Endothelial cell (in vitro differentiated cells): ENCODE data around the gene SHC3. TPM values are rescaled to one million over a fixed set of nuclear protein-coding genes. Genes with fewer than 3 reads are reported as not detected.
"Not testable (repeated sequence)": the region's sequence is repeated elsewhere in the genome, so short reads cannot be mapped to it uniquely, and the experiment has no call there.

Experiments
- DNase-seq: peaks from one replicate; pipeline ENCODE4 v3.0.0; 2021; ENCODE audit warnings: low spot score
- H3K27ac Mint-ChIP-seq: one replicate; pipeline ENCODE4 v1.8.0; 2021; ENCODE audit warnings: mixed read lengths, inconsistent platforms; ENCODE audit not compliant: unreplicated experiment
- H3K27me3 Mint-ChIP-seq: one replicate; pipeline ENCODE4 v1.8.0; 2021; ENCODE audit warnings: mild to moderate bottlenecking, moderate library complexity, mixed read lengths, inconsistent platforms; ENCODE audit not compliant: unreplicated experiment
- H3K36me3 Mint-ChIP-seq: one replicate; pipeline ENCODE4 v1.8.0; 2021; ENCODE audit warnings: mild to moderate bottlenecking, low read depth, mixed read lengths, inconsistent platforms; ENCODE audit not compliant: unreplicated experiment
- H3K4me1 Mint-ChIP-seq: one replicate; pipeline ENCODE4 v1.8.0; 2021; ENCODE audit warnings: mild to moderate bottlenecking, mixed read lengths, inconsistent platforms; ENCODE audit not compliant: unreplicated experiment
- H3K4me3 Mint-ChIP-seq: one replicate; pipeline ENCODE4 v1.8.0; 2021; ENCODE audit warnings: mild to moderate bottlenecking, mixed read lengths, inconsistent platforms; ENCODE audit not compliant: unreplicated experiment
- H3K9me3 Mint-ChIP-seq: one replicate; pipeline ENCODE4 v1.8.0; 2021; ENCODE audit warnings: mixed read lengths, inconsistent platforms; ENCODE audit not compliant: unreplicated experiment
- total RNA-seq: library from RNA; stranded (reverse); fragmentation: NEBNext Ultra II Directional; extraction: Animal tissue kit (Norgen Biotek cat#: 25700); gene quantifications from one replicate; pipeline ENCODE4 v1.2.1, GENCODE V29; 2021; ENCODE audit not compliant: unreplicated experiment
- TF ChIP-seq, protein P1 (sequence below): fragments of 200-600 bp; sonication (generic); IDR thresholded peaks from one replicate; pipeline ENCODE4 v1.5.0; 2021; ENCODE audit warnings: antibody characterized with exemption; ENCODE audit not compliant: unreplicated experiment

Gene SHC3
- total RNA-seq, 1 donor from 2014 or later: 6.5 TPM

DNA sequence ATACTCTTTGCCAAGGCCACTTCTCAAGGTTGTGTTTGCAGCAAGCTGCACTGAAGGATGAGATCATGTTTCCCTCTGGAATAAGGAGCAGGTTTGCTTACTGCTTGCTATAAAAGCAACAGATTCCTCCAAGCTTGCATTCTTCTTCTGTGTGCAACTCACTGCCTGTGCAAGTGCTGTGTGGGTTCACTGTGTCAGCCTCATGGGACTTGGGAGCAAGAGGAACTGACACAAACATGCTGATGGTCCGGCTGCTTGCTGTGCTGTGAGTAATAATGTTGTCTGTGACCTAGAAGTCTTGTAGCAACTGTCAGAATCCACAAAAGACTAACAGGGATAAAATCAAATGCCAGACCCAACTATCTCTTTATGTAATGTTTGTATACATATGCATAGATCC, 33.6 kb upstream of the SHC3 start:
- DNase-seq: no peak
- Mint-ChIP-seq H3K27ac (no peak overlapping the region), H3K36me3 (no peaks in the 10 kb centered on the region), H3K9me3 (no peaks in the 10 kb centered on the region), H3K4me1 (no peaks in the 10 kb centered on the region), H3K4me3 (no peak overlapping the region), H3K27me3 (peaks cover 4% of the 10 kb centered on the region)
- TF ChIP-seq, protein P1, sequence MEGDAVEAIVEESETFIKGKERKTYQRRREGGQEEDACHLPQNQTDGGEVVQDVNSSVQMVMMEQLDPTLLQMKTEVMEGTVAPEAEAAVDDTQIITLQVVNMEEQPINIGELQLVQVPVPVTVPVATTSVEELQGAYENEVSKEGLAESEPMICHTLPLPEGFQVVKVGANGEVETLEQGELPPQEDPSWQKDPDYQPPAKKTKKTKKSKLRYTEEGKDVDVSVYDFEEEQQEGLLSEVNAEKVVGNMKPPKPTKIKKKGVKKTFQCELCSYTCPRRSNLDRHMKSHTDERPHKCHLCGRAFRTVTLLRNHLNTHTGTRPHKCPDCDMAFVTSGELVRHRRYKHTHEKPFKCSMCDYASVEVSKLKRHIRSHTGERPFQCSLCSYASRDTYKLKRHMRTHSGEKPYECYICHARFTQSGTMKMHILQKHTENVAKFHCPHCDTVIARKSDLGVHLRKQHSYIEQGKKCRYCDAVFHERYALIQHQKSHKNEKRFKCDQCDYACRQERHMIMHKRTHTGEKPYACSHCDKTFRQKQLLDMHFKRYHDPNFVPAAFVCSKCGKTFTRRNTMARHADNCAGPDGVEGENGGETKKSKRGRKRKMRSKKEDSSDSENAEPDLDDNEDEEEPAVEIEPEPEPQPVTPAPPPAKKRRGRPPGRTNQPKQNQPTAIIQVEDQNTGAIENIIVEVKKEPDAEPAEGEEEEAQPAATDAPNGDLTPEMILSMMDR: no peak

DNA sequence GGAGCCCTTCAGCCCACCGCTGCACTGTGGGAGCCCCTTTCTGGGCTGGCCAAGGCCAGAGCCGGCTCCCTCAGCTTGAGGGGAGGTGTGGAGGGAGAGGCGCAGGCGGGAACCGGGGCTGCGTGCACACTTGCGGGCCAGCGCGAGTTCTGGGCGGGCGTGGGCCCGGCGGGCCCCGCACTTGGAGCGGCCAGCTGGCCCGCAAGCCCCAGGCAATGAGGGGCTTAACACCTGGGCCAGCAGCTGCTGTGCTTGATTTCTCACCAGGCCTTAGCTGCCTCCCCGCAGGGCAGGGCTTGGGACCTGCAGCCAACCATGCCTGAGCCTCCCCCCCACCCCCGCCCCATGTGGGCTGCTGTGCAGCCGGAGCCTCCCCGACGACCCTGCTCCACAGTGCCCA, 30.7 kb upstream of the SHC3 start:
- not testable (repeated sequence) for H3K27ac Mint-ChIP-seq, H3K36me3 Mint-ChIP-seq, H3K4me1 Mint-ChIP-seq, DNase-seq, H3K4me3 Mint-ChIP-seq, H3K9me3 Mint-ChIP-seq, H3K27me3 Mint-ChIP-seq

DNA sequence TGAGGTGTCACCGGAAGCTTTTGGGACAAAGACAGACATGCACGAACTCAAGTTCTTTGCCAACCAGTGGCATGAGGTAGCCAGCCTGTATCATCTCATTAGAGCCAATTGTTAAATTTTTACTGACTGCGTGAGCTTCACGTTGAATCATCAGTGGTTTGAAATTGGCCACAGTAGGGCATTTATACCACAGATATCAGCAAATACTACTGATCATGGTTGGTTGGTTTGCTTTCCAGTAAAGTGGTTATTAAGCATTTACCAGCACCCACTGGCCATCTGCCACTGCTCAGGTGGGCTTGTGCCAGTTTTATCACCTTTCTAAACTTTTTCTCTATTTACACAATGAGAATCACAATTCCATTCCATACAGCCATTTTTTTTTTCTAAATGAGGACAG, 28.4 kb upstream of the SHC3 start:
- no peak for DNase-seq
- Mint-ChIP-seq H3K4me3 (no peak overlapping the region), H3K4me1 (no peaks in the 10 kb centered on the region), H3K9me3 (no peaks in the 10 kb centered on the region), H3K27me3 (peaks cover 2% of the 10 kb centered on the region), H3K27ac (no peak overlapping the region), H3K36me3 (no peaks in the 10 kb centered on the region)
- TF ChIP-seq, protein P1: no peak

DNA sequence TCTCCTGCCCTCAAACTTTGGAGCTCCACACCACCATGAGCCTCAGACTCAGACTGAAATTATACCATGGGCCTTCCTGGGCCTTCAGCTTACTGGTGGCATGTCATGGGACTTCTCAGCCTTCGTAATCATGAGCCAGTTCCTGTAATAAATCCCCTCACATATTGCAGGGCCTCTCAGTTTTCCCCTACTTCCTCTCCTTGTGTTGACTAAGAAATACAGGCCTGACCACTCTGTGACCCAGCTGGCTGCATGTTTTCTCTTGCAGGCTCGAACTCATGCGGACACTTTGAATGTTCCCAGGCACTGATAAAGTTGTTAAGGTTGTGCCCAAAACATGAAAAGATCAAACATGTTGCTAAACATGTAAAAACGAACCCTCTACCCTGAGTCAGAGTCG, 26.2 kb upstream of the SHC3 start:
- no peak overlapping the region for H3K4me3 Mint-ChIP-seq
- DNase-seq: no peak

DNA sequence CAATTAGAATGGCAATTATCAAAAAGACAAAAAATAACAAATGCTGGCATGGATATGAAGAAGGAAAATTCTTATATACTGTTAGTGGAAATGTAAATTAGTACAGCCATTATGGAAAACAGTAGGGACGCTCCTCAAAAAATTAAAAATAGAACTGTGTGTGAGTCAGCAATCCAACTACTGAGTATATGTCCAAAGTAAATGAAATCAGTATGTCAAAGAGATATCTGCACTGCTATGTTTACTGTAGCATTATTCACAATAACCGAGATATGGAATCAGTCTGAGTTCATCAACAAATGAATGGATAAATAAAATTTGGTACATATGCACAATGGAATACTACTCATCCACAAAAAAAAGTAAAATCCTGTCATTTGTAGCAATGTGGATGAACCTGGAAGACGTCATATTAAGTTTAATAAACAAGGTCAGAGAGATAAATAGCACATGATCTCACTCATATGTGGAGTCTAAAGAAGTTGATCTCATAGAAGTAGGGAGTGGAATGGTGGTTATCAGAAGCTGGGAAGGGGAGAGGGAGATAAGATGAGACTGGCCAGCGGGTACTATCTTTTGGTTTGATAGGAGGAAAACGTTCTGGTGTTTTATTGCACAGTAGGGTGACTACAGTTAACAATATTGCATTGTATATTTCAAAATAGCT, 16.6 kb upstream of the SHC3 start:
- Mint-ChIP-seq H3K27me3 (no peaks in the 10 kb centered on the region), H3K4me3 (no peak overlapping the region), H3K4me1 (no peaks in the 10 kb centered on the region), H3K36me3 (no peaks in the 10 kb centered on the region), H3K27ac (no peak overlapping the region), H3K9me3 (no peaks in the 10 kb centered on the region)
- TF ChIP-seq, protein P1: no peak
- DNase-seq: no peak

More for the DNA sequence above, 26.2 kb upstream of the SHC3 start:
- Mint-ChIP-seq H3K4me1 (no peaks in the 10 kb centered on the region), H3K27me3 (peaks cover 4% of the 10 kb centered on the region), H3K27ac (no peak overlapping the region), H3K9me3 (no peaks in the 10 kb centered on the region), H3K36me3 (no peaks in the 10 kb centered on the region)
- TF ChIP-seq, protein P1: no peak
